NB4 (cell line): ENCODE results near the gene A4GALT.
A peak's percentile ranks its signal among the peaks of the same experiment; 100 is the strongest.

ENCODE experiments used
- DNase-seq: peaks from one replicate; pipeline ENCODE4 v3.0.0; 2010; ENCODE audit warnings: low read depth
- H3K4me3 ChIP-seq: one replicate; pipeline ENCODE4 v1.5.1; 2011; ENCODE audit warnings: mild to moderate bottlenecking, low read depth, low read length, moderate library complexity
- CTCF ChIP-seq: IDR thresholded peaks from one replicate; pipeline ENCODE4 v1.5.1; 2012; ENCODE audit warnings: low read depth, low read length
- MYC ChIP-seq: IDR thresholded peaks from 2 replicates; pipeline ENCODE4 v1.6.1; 2011; ENCODE audit warnings: low read depth, low read length
- POLR2A ChIP-seq: IDR thresholded peaks from 2 replicates; pipeline ENCODE4 v1.6.1; 2011; ENCODE audit warnings: mild to moderate bottlenecking; ENCODE audit not compliant: insufficient read length; ENCODE audit errors: extremely low read depth
- TF ChIP-seq, protein P1 (sequence below): IDR thresholded peaks from 2 replicates; pipeline ENCODE4 v1.6.1; 2011; ENCODE audit warnings: low read depth, low read length

A4GALT gene, protein sequence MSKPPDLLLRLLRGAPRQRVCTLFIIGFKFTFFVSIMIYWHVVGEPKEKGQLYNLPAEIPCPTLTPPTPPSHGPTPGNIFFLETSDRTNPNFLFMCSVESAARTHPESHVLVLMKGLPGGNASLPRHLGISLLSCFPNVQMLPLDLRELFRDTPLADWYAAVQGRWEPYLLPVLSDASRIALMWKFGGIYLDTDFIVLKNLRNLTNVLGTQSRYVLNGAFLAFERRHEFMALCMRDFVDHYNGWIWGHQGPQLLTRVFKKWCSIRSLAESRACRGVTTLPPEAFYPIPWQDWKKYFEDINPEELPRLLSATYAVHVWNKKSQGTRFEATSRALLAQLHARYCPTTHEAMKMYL

DNA sequence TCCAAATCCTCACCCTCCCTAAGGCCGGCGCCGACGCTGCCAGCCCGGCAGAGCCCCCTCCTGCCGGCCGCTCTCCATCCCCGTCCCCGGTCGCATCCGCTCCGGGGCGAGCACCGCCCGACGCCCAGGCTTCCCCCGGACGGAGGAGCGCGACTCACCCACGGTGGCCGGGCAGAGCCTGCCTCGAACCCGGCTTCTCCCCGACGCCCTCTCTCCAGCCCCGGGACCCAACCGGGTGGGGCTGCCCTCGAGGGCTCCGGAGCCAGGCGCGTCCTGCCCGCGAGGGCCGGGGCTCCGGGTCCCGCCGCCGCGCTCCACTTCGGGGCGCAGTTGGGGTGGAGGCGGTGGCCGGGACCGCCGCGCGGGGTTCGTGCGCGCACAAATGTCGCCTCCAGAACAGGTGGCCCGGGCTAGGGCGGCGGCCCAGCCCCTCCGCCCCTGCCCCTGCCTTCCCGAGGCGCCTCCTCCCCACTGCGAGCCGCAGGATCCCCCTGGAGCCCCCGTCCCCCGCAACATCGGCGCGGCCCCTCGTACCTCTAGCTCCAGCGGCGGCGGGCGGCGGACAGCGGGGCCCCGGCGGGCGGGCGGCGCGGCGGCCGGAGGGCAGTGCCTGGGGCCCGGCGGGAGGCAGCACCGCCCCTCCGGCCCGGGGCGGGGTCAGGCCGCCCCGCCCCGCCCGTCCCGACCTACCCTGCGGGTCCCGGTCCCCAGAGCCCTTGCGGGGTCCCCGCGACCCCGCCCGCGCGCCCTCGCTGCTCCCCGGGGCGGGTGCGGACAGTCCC lies at the start of gene A4GALT:
Gene A4GALT (minus strand): TSS at position 608 of the 782 bp plus-strand sequence. CDS start 26,919 bp downstream, outside the sequence.
- no peak within 1 kb of the TSS for H3K4me3 ChIP-seq
- DNase-seq: no peak
- TF ChIP-seq, protein P1, sequence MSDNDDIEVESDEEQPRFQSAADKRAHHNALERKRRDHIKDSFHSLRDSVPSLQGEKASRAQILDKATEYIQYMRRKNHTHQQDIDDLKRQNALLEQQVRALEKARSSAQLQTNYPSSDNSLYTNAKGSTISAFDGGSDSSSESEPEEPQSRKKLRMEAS: no peak
- no peak for TF ChIP-seq MYC

DNA sequence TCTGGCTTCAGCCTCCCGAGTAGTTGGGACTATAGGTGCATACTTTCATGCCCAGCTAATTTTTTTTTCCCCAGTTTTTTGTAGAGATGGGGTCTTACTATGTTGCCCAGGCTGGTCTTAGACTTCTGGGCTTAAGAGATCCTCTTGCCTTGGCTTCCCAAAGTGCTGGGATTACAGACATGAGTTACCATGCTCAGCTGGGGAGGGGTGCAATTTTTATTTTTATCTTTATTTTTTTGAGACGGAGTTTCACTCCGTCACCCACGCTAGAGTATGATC lies 49.7 kb upstream of the A4GALT start:
- TF ChIP-seq POLR2A (no peak), CTCF (no peak), MYC (no peak)
- TF ChIP-seq, protein P1: no peak
- no peak for DNase-seq
- H3K4me3 ChIP-seq: no peak overlapping the region

DNA sequence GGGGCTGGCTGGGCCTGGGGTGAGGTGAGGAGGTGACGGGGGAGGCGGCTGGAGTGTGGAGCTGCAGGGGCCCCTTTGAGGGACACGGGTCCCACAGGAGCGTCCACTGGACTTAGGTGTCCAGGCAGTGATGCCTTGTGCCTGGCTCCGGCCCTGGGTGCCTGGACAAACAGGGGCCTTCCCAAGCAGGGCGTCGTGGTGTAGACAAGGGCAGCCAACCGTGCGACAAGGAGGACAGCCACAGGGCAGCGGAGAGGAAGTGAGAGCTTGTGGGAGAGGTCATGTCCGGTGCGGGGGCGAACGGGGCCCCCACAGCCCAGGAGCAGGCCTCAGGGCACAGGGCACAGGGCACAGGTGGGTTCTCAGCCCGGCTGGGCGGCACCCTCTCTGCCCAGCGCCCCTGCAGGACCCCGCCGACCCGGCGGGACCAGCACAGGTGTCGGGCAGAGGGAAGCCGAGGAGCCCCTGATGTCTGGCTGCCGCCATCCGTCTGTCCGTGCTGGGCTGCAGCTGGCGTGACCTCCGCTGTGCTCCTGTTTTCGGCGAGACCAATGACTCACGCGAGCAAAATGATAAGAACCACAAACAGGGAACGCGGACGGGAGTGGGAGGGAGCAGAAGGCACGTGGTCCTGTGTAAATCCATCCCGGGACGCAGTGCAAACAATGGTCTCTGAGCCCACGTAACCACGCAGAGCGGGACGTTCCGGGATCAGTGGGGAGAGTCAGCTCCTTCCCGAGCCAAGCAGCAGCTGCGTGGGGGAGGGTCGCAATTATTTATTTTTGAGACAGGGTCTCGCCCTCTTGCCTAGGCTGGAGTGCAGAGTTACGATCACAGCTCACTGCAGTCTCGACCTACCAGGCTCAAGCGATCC lies 49.1 kb upstream of the A4GALT start:
- TF ChIP-seq, protein P1: peak; percentile 68
- TF ChIP-seq MYC (no peak), CTCF (no peak)
- H3K4me3 ChIP-seq: no peak overlapping the region
- peak; percentile 63 for DNase-seq

DNA sequence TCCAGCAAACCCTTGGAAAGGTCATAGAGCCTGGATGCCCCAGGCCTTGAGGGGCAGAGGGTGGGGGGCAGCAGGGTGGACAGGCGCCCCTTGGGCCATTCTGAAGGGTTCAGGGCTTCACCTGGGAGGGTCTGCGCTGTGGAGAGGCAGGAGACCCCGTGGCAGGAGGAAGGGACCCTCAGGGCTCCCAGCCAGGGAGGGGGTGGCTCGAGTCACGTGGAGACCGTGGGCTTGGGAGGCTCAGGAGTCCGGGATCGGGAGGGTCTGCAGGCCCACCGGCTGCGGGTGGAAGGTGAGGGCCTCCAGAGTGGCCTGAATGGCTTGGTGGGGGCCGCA lies 48.5 kb upstream of the A4GALT start:
- no peak for DNase-seq
- no peak for TF ChIP-seq MYC
- no peak for TF ChIP-seq CTCF
- H3K4me3 ChIP-seq: no peak overlapping the region

GRCh38 chr22:42768385-42769035 lies 47.8 kb upstream of the A4GALT start:
- no peak for DNase-seq
- TF ChIP-seq, protein P1: no peak
- TF ChIP-seq CTCF: no peak
- TF ChIP-seq POLR2A: no peak
- TF ChIP-seq MYC: no peak
- H3K4me3 ChIP-seq: no peak overlapping the region

GRCh38 chr22:42766860-42767259 lies 46.2 kb upstream of the A4GALT start:
- DNase-seq: no peak
- no peak overlapping the region for H3K4me3 ChIP-seq
- TF ChIP-seq MYC (no peak), CTCF (no peak), POLR2A (no peak)
- TF ChIP-seq, protein P1: no peak
